Body of pancreas (tissue), 4 donors: ENCODE data around the gene CFAP70.

Experiments used
- CTCF ChIP-seq, 7 experiments: fragments of 450-650 bp in 4 of 7; fragments of 200-600 bp in 3 of 7; sonication (generic) in 3 of 7; IDR thresholded peaks; one replicate each; pipeline ENCODE4 v1.5.1; 2016 to 2019; ENCODE audit warnings: antibody characterized with exemption in 7 of 7
- POLR2A ChIP-seq, 3 donors: fragments of 450-650 bp; IDR thresholded peaks; one replicate each; pipeline ENCODE4 v1.6.1; 2016; ENCODE audit warnings: antibody characterized with exemption in 3 of 3, mild to moderate bottlenecking in 2 of 3

- TF ChIP-seq POLR2A (IDR thresholded peaks at IDR 0.05) (no peak), CTCF (IDR thresholded peaks at IDR 0.05) (no peak)
These were observed 124.8 kb downstream of the CFAP70 start for GRCh38 chr10:73233883-73234282.
